Endothelial cell of umbilical vein (primary cell): Measurements from ENCODE around the gene ZNF385C. TPM values are rescaled to one million over a fixed set of nuclear protein-coding genes. Genes with fewer than 3 reads are reported as not detected.

ENCODE experiments used
- BruUV-seq: library from RNA; stranded (reverse); fragments of 400-500 nt; replicated peaks from 2 replicates; lab custom pipeline; 2021; lab: Mats Ljungman, UMichigan
- CTCF ChIA-PET: fragments of 300-600, 350-600 bp; sonication (Branson Sonifier 250); formaldehyde crosslinking; loops from one replicate; lab custom pipeline; 2021; ENCODE audit warnings: antibody characterized with exemption, inconsistent platforms; lab: Charles Lee
- POLR2A ChIA-PET: fragments of 300-600, 350-600 bp; sonication (Branson Sonifier 250); formaldehyde crosslinking; loops from one replicate; lab custom pipeline; 2021; ENCODE audit warnings: antibody characterized with exemption, inconsistent platforms; lab: Charles Lee
- DNase-seq: peaks from one replicate; pipeline ENCODE4 v3.0.0-alpha.2; 2011; ENCODE audit warnings: low read depth, low spot score
- FAIRE-seq: peaks from 2 replicates; lab custom pipeline; 2011; peaks lifted over from hg19 to GRCh38; lab: Jason Lieb, UNC
- H2AFZ ChIP-seq: 2 replicates; pipeline ENCODE4 v1.6.0; 2012; ENCODE audit warnings: low read depth, low read length, control low read depth, inconsistent platforms
- H3K27ac ChIP-seq: 2 replicates; pipeline ENCODE4 v1.5.1; 2011; ENCODE audit warnings: low read depth, mild to moderate bottlenecking, control low read depth, low read length, moderate library complexity; ENCODE audit not compliant: insufficient read depth
- H3K27me3 ChIP-seq, 2 experiments: 2 replicates each; pipeline versions ENCODE4 v1.6.0 to v1.6.1; 2011; ENCODE audit warnings: low read length in 2 of 2, mixed read lengths in 1 of 2; ENCODE audit not compliant: control insufficient read depth in 2 of 2, insufficient read depth in 2 of 2
- H3K36me3 ChIP-seq, 2 experiments: 2 replicates in 1 of 2; 3 replicates in 1 of 2; pipeline ENCODE4 v1.5.1; 2011; ENCODE audit warnings: low read length in 2 of 2, mild to moderate bottlenecking in 1 of 2, moderate library complexity in 1 of 2; ENCODE audit not compliant: control insufficient read depth in 2 of 2, insufficient read depth in 2 of 2; ENCODE audit errors: extremely low read depth in 1 of 2
- H3K4me1 ChIP-seq: 3 replicates; pipeline ENCODE4 v1.5.1; 2011; ENCODE audit warnings: mild to moderate bottlenecking, low read length; ENCODE audit not compliant: control insufficient read depth, insufficient read depth; ENCODE audit errors: extremely low read depth
- H3K4me2 ChIP-seq: 2 replicates; pipeline ENCODE4 v1.6.1; 2011; ENCODE audit warnings: low read length, control low read depth, mixed read lengths; ENCODE audit not compliant: insufficient read depth
- H3K4me3 ChIP-seq, 3 experiments: fragments of 200-600 bp in 1 of 3; sonication (generic), shearing (Covaris generic) in 1 of 3; replicated peaks in 1 of 3; 2 replicates each; pipeline ENCODE4 v1.5.1; 2011 to 2016; ENCODE audit warnings: control low read depth in 3 of 3, low read length in 3 of 3, mild to moderate bottlenecking in 2 of 3, inconsistent platforms in 1 of 3, low read depth in 1 of 3, moderate library complexity in 1 of 3; ENCODE audit not compliant: insufficient read depth in 1 of 3
- H3K79me2 ChIP-seq: 2 replicates; pipeline ENCODE4 v1.6.0; 2012; ENCODE audit warnings: low read length, inconsistent platforms; ENCODE audit not compliant: control insufficient read depth, insufficient read depth
- H3K9ac ChIP-seq: replicated peaks from 2 replicates; pipeline ENCODE3; 2011; ENCODE audit warnings: low read length, control low read depth; ENCODE audit not compliant: insufficient read depth; ENCODE audit errors: extremely low read depth
- H3K9me1 ChIP-seq: replicated peaks from 3 replicates; pipeline ENCODE4 v1.6.0; 2011; ENCODE audit warnings: mild to moderate bottlenecking, low read length; ENCODE audit not compliant: control insufficient read depth, insufficient read depth; ENCODE audit errors: extremely low read depth
- H3K9me3 ChIP-seq: replicated peaks from 2 replicates; pipeline ENCODE4 v1.5.1; 2012; ENCODE audit warnings: low read length, inconsistent platforms; ENCODE audit not compliant: control insufficient read depth, insufficient read depth
- H4K20me1 ChIP-seq: replicated peaks from 2 replicates; pipeline ENCODE3; 2011; ENCODE audit warnings: mild to moderate bottlenecking, low read length; ENCODE audit not compliant: control insufficient read depth, insufficient read depth; ENCODE audit errors: extremely low read depth
- EZH2 ChIP-seq: IDR thresholded peaks from 2 replicates; pipeline ENCODE4 v1.6.1; 2012; ENCODE audit warnings: borderline replicate concordance, low read depth, mild to moderate bottlenecking, moderate library complexity, low read length, inconsistent platforms; ENCODE audit not compliant: severe bottlenecking
- FOS ChIP-seq: IDR thresholded peaks from 2 replicates; pipeline ENCODE4 v1.6.1; 2011; ENCODE audit warnings: mild to moderate bottlenecking, low read length, moderate library complexity, borderline replicate concordance; ENCODE audit not compliant: insufficient read depth
- GATA2 ChIP-seq: IDR thresholded peaks from 2 replicates; pipeline ENCODE4 v1.7.0; 2011; ENCODE audit warnings: low read depth, mild to moderate bottlenecking, moderate library complexity, mixed read lengths, low read length; ENCODE audit not compliant: insufficient read length, insufficient read depth
- MYC ChIP-seq: IDR thresholded peaks from one replicate; pipeline ENCODE4 v1.6.1; 2011; ENCODE audit warnings: mild to moderate bottlenecking, low read depth, low read length
- POLR2A ChIP-seq: IDR thresholded peaks from 2 replicates; pipeline ENCODE4 v1.6.1; 2012; ENCODE audit warnings: low read depth, mild to moderate bottlenecking, control low read depth, low read length
- POLR2AphosphoS5 ChIP-seq: IDR thresholded peaks from 2 replicates; pipeline ENCODE4 v1.6.1; 2012; ENCODE audit warnings: low read depth, mild to moderate bottlenecking, control low read depth, low read length, moderate library complexity; ENCODE audit not compliant: insufficient read depth
- dilution Hi-C: fragments of 300-500 bp; cut with MboI; formaldehyde crosslinking; loops from one replicate; pipeline ENCODE4 v1.15.0; 2019; ENCODE audit warnings: low sequenced_read_pairs; ENCODE audit not compliant: extremely low pct_ligation_motif_present
- intact Hi-C: fragments of 100-400 bp; cut with micrococcal nuclease; formaldehyde crosslinking; loops from one replicate; pipeline ENCODE4 v1.10.0; 2022
- polyA plus RNA-seq, 4 experiments: library from polyadenylated mRNA; depleted of rRNA in 3 of 4; stranded (reverse) in 3 of 4; unstranded in 1 of 4; fragments of >200 nt; gene quantifications; 2 replicates each; pipeline versions ENCODE4 v1.2.1 to v1.2.3, GENCODE V29; 2011 to 2012; ENCODE audit warnings: missing spikeins in 1 of 4
- total RNA-seq: library from RNA; stranded (reverse); gene quantifications from 2 replicates; pipeline ENCODE4 v1.2.3, GENCODE V29; 2021
- TF ChIP-seq, protein P1 (sequence below), 2 donors: IDR thresholded peaks; 1 replicate in 1 of 2; 2 replicates in 1 of 2; pipeline ENCODE4 v1.5.1; 2011; ENCODE audit warnings: low read length in 2 of 2, mild to moderate bottlenecking in 2 of 2, moderate library complexity in 2 of 2, control low read depth in 1 of 2, inconsistent platforms in 1 of 2, low read depth in 1 of 2; ENCODE audit not compliant: insufficient read depth in 1 of 2; ENCODE audit errors: extremely low read depth in 1 of 2

Gene ZNF385C
- total and polyA plus RNA-seq, 2 donors (not counting 3 experiments of a cell fraction or from before 2014, with no cell fraction given): 0.07 TPM; not detected in 1

DNA sequence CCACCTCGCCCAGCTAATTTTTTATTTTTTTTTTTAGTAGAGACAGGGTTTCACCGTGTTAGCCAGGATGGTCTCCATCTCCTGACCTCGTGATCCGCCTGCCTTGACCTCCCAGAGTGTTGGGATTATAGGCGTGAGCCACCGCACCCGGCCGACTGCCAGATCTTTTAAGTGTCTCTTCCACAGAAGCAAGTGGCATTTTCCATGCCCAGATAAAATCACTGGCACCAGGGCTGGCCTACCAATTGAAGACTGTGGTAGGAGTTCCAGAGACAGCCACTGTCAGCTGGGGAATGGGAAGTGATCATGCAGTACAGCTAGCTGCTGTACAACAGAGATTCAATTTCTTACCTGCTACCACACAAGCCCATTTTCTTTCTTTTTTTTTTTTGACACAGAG, 113.8 kb downstream of the ZNF385C start:
- no peak overlapping the region for H3K27ac ChIP-seq
- DNase-seq: no peak
- intact Hi-C loops (no loop called here), dilution Hi-C loops (no loop called here)
- CTCF ChIA-PET: interaction anchor here (1.2 to 1.6 kb wide), 2 partner anchors 10 to 117 kb away, joined by 3 read pairs; no protein-coding TSS in a partner anchor
- no peak overlapping the region for H2AFZ ChIP-seq
- H3K9me1 ChIP-seq: no peaks in the 10 kb centered on the region
- H3K9me3 ChIP-seq: no peaks in the 10 kb centered on the region
- H3K4me2 ChIP-seq: no peak overlapping the region
- H3K36me3 ChIP-seq: peaks cover 28 to 44% of the 10 kb centered on the region in 2 experiments
- POLR2A ChIA-PET: interaction anchor here (0.6 kb wide), 1 partner anchor 662 kb away, joined by 6 read pairs; no protein-coding TSS in a partner anchor
- H4K20me1 ChIP-seq: no peaks in the 10 kb centered on the region
- H3K79me2 ChIP-seq: no peaks in the 10 kb centered on the region
- H3K27me3 ChIP-seq: no peaks in the 10 kb centered on the region
- no peaks in the 10 kb centered on the region for H3K4me1 ChIP-seq
- no TSS peak for BruUV-seq
- no peak overlapping the region for H3K9ac ChIP-seq
- no peak for TF ChIP-seq EZH2
- no peak for TF ChIP-seq MYC
- TF ChIP-seq GATA2: no peak
- no peak for TF ChIP-seq POLR2A
- no peak for TF ChIP-seq FOS
- TF ChIP-seq, protein P1, sequence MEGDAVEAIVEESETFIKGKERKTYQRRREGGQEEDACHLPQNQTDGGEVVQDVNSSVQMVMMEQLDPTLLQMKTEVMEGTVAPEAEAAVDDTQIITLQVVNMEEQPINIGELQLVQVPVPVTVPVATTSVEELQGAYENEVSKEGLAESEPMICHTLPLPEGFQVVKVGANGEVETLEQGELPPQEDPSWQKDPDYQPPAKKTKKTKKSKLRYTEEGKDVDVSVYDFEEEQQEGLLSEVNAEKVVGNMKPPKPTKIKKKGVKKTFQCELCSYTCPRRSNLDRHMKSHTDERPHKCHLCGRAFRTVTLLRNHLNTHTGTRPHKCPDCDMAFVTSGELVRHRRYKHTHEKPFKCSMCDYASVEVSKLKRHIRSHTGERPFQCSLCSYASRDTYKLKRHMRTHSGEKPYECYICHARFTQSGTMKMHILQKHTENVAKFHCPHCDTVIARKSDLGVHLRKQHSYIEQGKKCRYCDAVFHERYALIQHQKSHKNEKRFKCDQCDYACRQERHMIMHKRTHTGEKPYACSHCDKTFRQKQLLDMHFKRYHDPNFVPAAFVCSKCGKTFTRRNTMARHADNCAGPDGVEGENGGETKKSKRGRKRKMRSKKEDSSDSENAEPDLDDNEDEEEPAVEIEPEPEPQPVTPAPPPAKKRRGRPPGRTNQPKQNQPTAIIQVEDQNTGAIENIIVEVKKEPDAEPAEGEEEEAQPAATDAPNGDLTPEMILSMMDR (IDR thresholded peaks at IDR 0.05; ENCODE audit: extremely low read depth in 1 of 2, insufficient read depth in 1 of 2, low read depth in 1 of 2, low read length in 2 of 2): no peak
- TF ChIP-seq POLR2AphosphoS5: no peak
- FAIRE-seq: no peak
- H3K4me3 ChIP-seq: no peak overlapping the region
